ENCODE measurements around the gene CRIP2.

CRIP2 gene

DNA sequence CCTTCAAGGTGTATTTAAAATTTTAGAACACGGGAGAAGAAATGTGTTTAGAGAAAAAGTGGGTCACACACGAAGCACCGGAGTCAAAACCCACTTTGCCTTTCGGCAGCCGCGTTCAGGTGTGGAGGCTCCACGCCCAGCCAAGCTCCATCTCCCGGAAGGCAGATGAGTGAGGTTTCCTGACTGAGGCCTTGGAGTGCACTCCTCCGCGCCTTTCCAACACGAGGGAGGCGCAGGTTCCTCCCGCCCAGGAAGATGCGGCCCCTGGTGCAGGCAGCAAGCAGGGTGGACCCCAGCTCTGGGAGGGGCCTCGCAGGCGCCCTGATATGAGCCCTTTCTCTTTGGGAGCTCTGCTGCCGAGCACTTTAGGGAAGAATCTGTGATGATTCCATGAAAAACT is 32.5 kb upstream of the CRIP2 start:
- no peak overlapping the region for H3K4me3 ChIP-seq (ENCODE audit: low read depth, low read length)
- no peak for DNase-seq (ENCODE audit: low read depth)

- DNase-seq (ENCODE audit: low read depth) = no peak
- H3K4me3 ChIP-seq (ENCODE audit: low read depth, low read length) = no peak overlapping the region
Observed at GRCh38 chr14:105442834-105443233, 31.8 kb upstream of the CRIP2 start.

GRCh38 chr14:105444859-105445258 is 29.8 kb upstream of the CRIP2 start:
- no peak overlapping the region for H3K4me3 ChIP-seq (ENCODE audit: low read depth, low read length)
- DNase-seq (ENCODE audit: low read depth) = no peak

GRCh38 chr14:105445290-105445689 is 29.3 kb upstream of the CRIP2 start:
- H3K4me3 ChIP-seq (ENCODE audit: low read depth, low read length) = no peak overlapping the region
- DNase-seq (ENCODE audit: low read depth) = no peak

DNA sequence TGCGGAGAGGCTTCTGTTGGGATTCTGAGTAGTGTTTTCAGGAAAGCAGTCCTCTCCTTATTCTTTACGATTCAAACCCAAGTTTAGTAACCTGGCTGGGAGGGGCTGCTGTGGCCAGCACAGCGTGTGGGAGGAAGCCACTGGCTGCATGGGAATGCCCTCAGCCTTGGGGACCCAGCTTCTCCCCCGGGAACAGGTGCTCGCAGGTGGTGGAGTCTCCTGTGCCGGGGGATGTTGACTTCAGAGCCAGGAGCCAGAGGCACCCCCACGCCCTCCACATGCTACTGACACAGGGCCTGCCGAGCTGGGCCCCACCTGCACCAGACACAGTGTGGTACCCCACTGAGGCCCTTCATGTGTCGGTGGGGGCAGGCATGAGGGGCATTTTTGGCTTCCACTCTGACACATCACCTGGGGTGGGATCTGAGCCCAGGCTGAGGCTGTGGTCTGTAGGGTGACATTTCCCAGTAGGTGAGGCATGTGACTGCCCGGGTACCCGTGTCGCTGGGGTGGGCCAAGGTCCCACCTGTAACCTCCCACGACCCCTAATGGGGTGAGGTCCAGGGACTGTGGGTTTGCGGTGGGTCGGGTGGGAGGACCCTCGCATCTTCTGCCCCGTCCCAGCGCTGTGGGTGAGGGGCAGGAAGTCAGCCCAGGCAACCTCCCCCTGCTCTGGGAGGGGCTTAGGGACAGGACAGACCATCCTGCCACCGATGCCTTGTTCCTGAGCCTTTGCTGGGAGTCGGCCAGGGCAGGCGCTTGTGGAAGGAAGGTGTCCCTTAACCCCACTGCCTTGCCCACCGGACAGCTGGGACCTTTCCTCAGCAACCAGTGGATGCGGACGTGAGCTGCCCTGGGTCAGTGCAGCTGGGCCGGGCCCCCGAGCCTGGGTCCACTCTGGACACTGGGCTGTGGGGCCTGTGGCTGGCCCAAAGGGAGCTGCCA is 28.4 kb upstream of the CRIP2 start:
- no peak for DNase-seq (ENCODE audit: low read depth)
- no peak overlapping the region for H3K4me3 ChIP-seq (ENCODE audit: low read depth, low read length)

DNA sequence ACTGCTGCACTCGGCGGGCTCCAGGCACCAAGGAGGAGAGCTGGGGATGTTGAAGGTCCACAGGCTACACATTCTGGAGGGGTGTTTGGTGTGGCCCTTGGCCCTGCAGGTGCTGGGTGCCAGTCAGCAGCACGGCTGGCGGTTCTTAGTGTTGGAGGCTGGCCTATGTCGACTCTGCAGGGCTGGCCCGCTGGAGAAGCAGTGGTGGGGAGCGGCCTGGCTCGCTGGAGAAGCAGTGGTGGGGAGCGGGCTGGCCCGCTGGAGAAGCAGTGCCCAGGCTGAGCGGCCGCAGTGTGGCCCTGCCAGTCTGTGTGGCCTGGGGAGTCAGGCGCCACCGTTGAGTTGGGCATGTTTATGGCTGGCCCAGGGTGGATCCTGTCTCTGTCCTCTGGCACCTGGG is 27.6 kb upstream of the CRIP2 start:
- no peak overlapping the region for H3K4me3 ChIP-seq (ENCODE audit: low read depth, low read length)
- DNase-seq (ENCODE audit: low read depth) = no peak

DNA sequence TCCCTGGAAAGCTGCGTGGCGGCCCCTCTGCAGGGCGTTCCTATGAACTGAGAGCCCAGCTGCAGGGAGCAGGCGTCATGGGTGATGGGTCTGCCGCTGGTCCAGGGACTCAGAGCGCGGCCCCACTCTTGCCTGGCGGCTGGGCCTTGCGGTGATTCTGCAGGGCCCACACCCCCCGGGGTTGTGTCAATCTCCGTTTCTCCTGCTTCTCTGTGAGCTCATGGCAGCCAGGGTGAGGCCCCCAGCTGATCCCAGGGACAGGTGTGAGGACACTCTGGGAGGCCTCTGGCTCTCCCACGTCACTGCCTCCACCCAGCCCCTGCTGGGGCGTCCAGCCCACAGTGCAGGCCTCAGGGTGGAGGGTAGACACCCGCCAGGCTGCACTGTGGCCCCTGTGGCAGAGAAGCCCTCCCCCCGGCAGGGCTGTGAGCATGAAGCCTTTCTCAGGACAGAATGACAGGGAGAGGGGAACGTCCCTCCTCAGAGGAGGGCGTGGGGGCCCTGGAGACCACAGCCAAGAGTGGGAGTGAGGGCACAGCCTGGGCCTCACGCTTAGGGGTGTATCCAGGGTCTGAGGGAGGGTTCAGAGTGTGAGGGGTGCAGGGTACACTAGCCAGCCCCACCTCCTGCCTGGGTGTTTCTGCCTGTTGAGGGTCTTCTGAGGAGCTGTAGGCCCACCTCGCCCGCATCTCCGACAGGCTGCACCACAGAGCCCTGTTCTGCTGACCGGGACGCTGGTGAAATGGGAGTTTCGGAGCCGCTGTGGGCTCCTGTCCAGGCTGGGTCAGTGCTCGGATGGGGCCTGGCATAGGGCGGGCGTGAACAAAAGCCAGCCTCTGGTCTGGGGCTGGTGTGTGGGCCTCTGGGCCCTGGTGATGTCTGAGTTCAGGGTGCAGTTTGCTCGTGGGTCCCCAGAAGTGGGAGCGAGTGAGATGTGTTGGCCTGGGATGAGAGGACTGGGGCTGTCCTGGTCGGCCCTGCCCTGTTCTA is 26.7 kb upstream of the CRIP2 start:
- no peak overlapping the region for H3K4me3 ChIP-seq (ENCODE audit: low read depth, low read length)
- no peak for DNase-seq (ENCODE audit: low read depth)

GRCh38 chr14:105448706-105449111 is 25.9 kb upstream of the CRIP2 start:
- no peak for DNase-seq (ENCODE audit: low read depth)
- no peak overlapping the region for H3K4me3 ChIP-seq (ENCODE audit: low read depth, low read length)

DNA sequence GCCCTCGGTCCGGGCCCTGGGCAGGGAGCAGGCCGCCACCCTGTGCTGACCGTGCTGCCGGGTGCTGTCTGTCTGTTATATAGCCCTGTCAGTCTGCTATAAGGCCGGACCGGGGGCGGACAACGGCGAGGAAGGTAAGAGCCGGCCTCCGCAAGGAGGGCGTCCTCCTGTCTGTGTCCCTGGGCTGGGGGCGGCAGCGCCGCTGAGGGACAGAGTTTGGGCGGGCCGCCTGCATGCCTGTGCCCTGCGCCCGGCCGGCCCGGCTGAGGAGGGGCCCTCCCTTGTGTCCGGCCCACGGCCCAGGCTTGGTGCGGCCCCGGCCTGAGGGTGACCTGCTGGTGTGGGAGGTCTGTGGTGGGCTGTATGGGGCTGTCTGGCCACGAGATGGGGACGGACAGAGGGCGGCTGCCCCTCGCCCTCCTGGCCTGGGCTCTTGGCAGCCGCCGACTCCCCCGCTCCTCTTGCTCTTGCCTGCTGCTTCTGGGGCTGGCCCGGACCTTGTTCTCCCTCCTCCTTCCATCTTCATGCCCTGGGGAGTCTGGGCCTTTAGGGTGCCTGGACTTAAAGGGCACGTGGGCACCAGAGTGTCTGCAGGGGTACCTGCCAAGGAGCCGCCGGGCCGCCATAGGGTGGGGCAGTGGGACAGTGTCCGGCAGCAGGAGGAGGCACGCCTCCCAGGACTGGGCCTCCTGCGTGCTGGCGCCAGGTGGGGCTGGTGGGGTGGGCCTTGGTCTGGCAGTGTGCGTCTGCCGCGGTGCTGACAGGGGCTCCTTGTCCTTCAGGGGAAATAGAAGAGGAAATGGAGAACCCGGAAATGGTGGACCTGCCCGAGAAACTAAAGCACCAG is 25.1 kb upstream of the CRIP2 start:
- no peak for DNase-seq (ENCODE audit: low read depth)
- no peak overlapping the region for H3K4me3 ChIP-seq (ENCODE audit: low read depth, low read length)

DNA sequence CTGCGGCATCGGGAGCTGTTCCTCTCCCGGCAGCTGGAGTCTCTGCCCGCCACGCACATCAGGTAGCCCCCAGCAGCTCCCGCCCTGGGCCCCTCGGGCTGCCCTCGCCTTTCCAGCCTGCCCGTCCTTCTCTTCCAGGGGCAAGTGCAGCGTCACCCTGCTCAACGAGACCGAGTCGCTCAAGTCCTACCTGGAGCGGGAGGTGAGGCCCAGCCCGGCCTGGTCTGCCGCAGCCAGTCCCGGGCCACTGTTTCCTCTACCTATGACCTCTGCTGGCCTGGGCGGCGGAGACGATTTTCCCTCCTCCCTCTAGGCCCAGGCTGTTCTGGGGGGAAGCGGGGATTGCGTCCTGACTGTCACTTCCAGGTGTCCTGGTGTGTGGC is 24.5 kb upstream of the CRIP2 start:
- no peak for DNase-seq (ENCODE audit: low read depth)

GRCh38 chr14:105450864-105451720 is 23.5 kb upstream of the CRIP2 start:
- no peak overlapping the region for H3K4me3 ChIP-seq (ENCODE audit: low read depth, low read length)
- no peak for DNase-seq (ENCODE audit: low read depth)

More for the DNA sequence above, 24.5 kb upstream of the CRIP2 start:
- H3K4me3 ChIP-seq (ENCODE audit: low read depth, low read length) = no peak overlapping the region

DNA sequence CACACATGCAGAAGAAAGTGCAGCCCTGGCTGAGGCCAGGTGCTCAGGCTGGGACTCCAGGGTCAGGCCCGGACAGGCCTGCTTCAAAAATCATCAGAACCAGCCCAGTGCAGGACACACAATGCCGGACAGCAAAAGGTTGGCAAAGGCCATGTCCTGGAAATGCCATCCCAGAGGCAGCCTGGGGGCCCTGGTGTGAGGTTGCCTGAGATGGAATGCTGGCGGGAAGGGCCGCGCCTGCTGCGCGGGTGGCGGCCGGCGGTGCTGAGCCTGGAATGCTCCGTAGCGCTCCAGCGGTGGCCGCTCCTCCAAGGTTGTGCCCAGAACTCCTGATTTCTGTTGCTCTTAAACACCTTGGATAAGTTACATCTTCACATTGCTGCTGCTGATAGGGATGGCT is 21.7 kb upstream of the CRIP2 start:
- no peak for DNase-seq (ENCODE audit: low read depth)
- no peak overlapping the region for H3K4me3 ChIP-seq (ENCODE audit: low read depth, low read length)

- no peak for DNase-seq (ENCODE audit: low read depth)
Observed at GRCh38 chr14:105453847-105454246, 20.8 kb upstream of the CRIP2 start.

DNA sequence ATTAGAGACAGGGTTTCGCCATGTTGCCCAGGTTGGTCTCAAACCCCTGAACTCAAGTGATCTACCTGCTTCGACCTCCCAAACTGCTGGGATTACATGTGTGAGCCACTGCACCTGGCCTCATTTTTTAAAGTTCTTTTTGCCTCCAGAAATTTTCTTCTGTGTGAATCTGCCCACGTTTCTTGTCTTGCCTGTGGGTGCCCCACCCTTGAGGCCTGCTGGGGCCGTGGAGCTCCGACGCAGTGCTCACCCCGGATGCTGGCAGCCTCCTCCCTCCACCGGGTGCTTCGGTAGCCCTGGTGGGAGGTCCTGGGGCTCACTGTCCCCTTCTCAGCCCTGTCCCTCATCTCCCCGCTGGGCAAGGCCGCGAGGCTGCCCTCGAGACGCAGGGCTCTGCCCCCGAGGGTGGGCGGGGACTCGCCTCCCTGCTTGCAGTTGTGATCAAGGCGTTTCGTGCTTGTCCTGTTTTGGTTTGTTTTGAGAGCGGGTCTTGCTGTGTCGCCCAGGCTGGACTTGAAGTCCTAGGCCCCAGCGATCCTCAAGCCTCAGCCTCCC is 19.5 kb upstream of the CRIP2 start:
- H3K4me3 ChIP-seq (ENCODE audit: low read depth, low read length) = no peak overlapping the region
- no peak for DNase-seq (ENCODE audit: low read depth)

More at GRCh38 chr14:105453847-105454246, 20.8 kb upstream of the CRIP2 start:
- H3K4me3 ChIP-seq (ENCODE audit: low read depth, low read length) = no peak overlapping the region

- no peak for DNase-seq (ENCODE audit: low read depth)
Observed at GRCh38 chr14:105455766-105456660, 18.6 kb upstream of the CRIP2 start.

DNA sequence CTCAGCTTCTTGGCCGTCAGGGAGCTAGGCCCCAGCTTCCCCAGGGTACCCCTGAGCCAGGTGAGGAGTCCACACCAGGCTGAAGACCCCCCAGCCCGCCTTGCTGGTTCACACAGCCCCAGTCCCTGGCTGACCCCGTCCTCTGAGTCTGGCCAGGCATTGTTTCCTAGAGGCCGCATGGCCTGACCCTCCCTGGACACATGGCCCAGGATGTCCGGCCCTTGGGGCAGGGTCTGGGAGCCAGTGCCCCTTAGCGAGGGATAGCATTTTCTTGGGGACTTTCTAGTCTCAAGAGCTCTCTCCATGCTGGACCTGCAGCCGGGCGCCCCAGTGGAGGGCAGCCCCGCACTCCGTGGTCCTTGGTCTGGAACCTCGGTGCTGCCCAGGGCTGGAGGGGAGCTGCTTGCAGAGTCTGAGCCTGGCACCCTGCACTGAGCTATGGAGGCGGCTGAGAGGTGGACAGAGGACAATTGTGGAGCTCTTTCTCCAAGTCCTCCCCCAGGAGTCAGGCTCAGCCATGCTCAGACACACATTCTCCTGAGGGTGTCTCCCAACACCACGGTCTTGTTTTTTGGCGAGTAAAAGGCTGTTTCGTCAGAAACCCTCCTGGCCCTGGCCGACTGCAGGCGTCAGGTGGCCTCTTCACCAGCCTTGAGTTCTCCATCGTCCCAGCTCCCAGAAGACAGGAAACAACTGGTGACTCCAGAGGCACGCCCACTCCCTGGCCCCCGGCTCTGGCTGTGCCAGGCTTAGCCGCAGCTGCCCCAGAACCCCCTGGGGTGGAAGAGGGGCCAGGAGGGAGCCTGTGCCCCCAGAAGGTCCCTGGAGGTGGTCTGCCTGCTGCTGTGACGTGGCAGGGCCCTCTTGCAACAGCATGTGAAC is 17.6 kb upstream of the CRIP2 start:
- no peak for DNase-seq (ENCODE audit: low read depth)

More at GRCh38 chr14:105455766-105456660, 18.6 kb upstream of the CRIP2 start:
- no peak overlapping the region for H3K4me3 ChIP-seq (ENCODE audit: low read depth, low read length)

More for the DNA sequence above, 17.6 kb upstream of the CRIP2 start:
- no peak overlapping the region for H3K4me3 ChIP-seq (ENCODE audit: low read depth, low read length)

Measured in skeletal muscle cell (primary cell).